Loucy (cell line): Measurements from ENCODE around the gene ADARB2.

ENCODE experiments used
- CTCF ChIP-seq: fragments of 200-600 bp; sonication (generic); conservative IDR thresholded peaks from 2 replicates; pipeline ENCODE4 v1.5.1; 2014; ENCODE audit warnings: mild to moderate bottlenecking, antibody characterized with exemption, low read length
- EZH2phosphoT487 ChIP-seq: fragments of 200-600 bp; IDR thresholded peaks from 2 replicates; pipeline ENCODE4 v1.6.1; 2018; ENCODE audit warnings: antibody characterized with exemption, mild to moderate bottlenecking, moderate library complexity, borderline replicate concordance

DNA sequence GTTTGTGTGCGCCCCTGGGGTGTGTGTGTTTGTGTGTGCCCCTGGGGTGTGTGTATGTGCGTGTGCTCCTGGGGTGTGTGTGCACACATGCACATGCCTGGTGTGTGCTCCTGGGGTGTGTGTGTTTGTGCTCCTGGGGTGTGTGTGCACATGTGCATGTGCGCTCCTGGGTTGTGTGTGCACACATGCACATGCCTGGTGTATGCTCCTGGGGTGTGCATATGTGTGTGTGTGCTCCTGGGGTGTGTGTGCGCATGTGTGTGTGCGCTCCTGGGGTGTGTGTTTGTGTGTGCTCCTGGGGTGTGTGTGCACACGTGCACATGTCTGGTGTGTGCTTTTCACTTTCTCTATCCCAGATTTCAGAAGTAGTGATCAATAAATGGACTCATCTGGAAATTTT lies 360.1 kb downstream of the ADARB2 start:
- no peak for TF ChIP-seq CTCF
- TF ChIP-seq EZH2phosphoT487, result no peak
